Osteoblast (primary cell): Measurements from ENCODE around the gene RBM20. TPM values are rescaled to one million over a fixed set of nuclear protein-coding genes. Genes with fewer than 3 reads are reported as not detected.

ENCODE experiments used
- DNase-seq: peaks from one replicate; pipeline ENCODE4 v3.0.0; 2011; ENCODE audit warnings: low spot score, mixed read lengths; ENCODE audit not compliant: insufficient read length; ENCODE audit errors: missing footprints
- H2AFZ ChIP-seq: 2 replicates; pipeline ENCODE4 v1.6.0; 2011; ENCODE audit warnings: mild to moderate bottlenecking, low read length
- H3K27ac ChIP-seq: 2 replicates; pipeline ENCODE4 v1.5.1; 2011; ENCODE audit warnings: mild to moderate bottlenecking, low read depth, low read length, moderate library complexity
- H3K27me3 ChIP-seq: 2 replicates; pipeline ENCODE4 v1.6.0; 2012; ENCODE audit warnings: mild to moderate bottlenecking, control low read depth, inconsistent platforms, low read length, moderate library complexity; ENCODE audit not compliant: insufficient read depth
- H3K36me3 ChIP-seq: 2 replicates; pipeline ENCODE4 v1.5.1; 2011; ENCODE audit warnings: mild to moderate bottlenecking, low read length, control low read depth, moderate library complexity; ENCODE audit not compliant: insufficient read depth
- H3K4me1 ChIP-seq: 2 replicates; pipeline ENCODE4 v1.5.1; 2011; ENCODE audit warnings: mild to moderate bottlenecking, low read length, control low read depth, moderate library complexity; ENCODE audit not compliant: insufficient read depth
- H3K4me2 ChIP-seq: 2 replicates; pipeline ENCODE4 v1.6.0; 2011; ENCODE audit warnings: mild to moderate bottlenecking, low read length; ENCODE audit not compliant: insufficient read depth
- H3K4me3 ChIP-seq: fragments of 200-600 bp; sonication (generic); 3 replicates; pipeline ENCODE4 v1.5.1; 2012; ENCODE audit warnings: mild to moderate bottlenecking, low read length, inconsistent platforms; ENCODE audit not compliant: insufficient read depth
- H3K79me2 ChIP-seq: 2 replicates; pipeline ENCODE4 v1.6.0; 2012; ENCODE audit warnings: mild to moderate bottlenecking, low read length, control low read depth, inconsistent platforms; ENCODE audit not compliant: insufficient read depth
- H3K9me3 ChIP-seq: 2 replicates; pipeline ENCODE4 v1.5.1; 2011; ENCODE audit warnings: low read depth, low read length, control low read depth
- H4K20me1 ChIP-seq: 2 replicates; pipeline ENCODE4 v1.6.0; 2012; ENCODE audit warnings: mild to moderate bottlenecking, low read length, control low read depth; ENCODE audit not compliant: insufficient read depth
- CTCF ChIP-seq: IDR thresholded peaks from 2 replicates; pipeline ENCODE4 v1.5.1; 2011; ENCODE audit warnings: mild to moderate bottlenecking, low read depth, low read length, moderate library complexity; ENCODE audit errors: extremely low read depth
- small RNA-seq: library from RNA; depleted of rRNA; stranded (forward); fragments of <200 nt; gene quantifications from one replicate; pipeline ENCODE3, GENCODE V24; 2012
- total RNA-seq: library from RNA; depleted of rRNA; stranded (reverse); fragments of >200 nt; gene quantifications from 2 replicates; pipeline ENCODE4 v1.2.3, GENCODE V29; 2012

Gene RBM20
- total RNA-seq, 1 donor, result not detected

- no peak for TF ChIP-seq CTCF
- no peaks in the 10 kb centered on the region for H3K9me3 ChIP-seq
- no peaks in the 10 kb centered on the region for H3K27me3 ChIP-seq
- peaks cover 6% of the 10 kb centered on the region for H3K79me2 ChIP-seq
- H2AFZ ChIP-seq, result no peak overlapping the region
- peak overlapping the region; percentile 4 for H3K27ac ChIP-seq
- no peaks in the 10 kb centered on the region for H4K20me1 ChIP-seq
- H3K4me3 ChIP-seq, result no peak overlapping the region
- H3K4me2 ChIP-seq, result no peak overlapping the region
- peaks cover 13% of the 10 kb centered on the region for H3K4me1 ChIP-seq
- H3K36me3 ChIP-seq, result peaks cover 38% of the 10 kb centered on the region
- no peak for DNase-seq
Observed at GRCh38 chr10:110885932-110886674, 242.0 kb downstream of the RBM20 start.

- no peak overlapping the region for H3K27ac ChIP-seq
- no peak overlapping the region for H3K4me3 ChIP-seq
- peaks cover 9% of the 10 kb centered on the region for H3K4me1 ChIP-seq
- peaks cover 3% of the 10 kb centered on the region for H3K79me2 ChIP-seq
- H3K4me2 ChIP-seq, result no peak overlapping the region
- H4K20me1 ChIP-seq, result no peaks in the 10 kb centered on the region
- TF ChIP-seq CTCF, result no peak
- no peak for DNase-seq
- H3K27me3 ChIP-seq, result no peaks in the 10 kb centered on the region
- no peaks in the 10 kb centered on the region for H3K9me3 ChIP-seq
- no peak overlapping the region for H2AFZ ChIP-seq
- peaks cover 37% of the 10 kb centered on the region for H3K36me3 ChIP-seq
Observed at GRCh38 chr10:110887560-110887959, 243.4 kb downstream of the RBM20 start.

Small RNA genes lying within 50 kb of the gene (small RNA-seq; reads per million reads assigned to genes)
- gene RF00019 (not detected), gene RN7SKP288 (not detected), gene RNA5SP327 (not detected)

Other genes starting within 250 kb of the RBM20 start
- 8.5 and 10.1 TPM in 2 replicates for gene DUSP5, start 146.4 kb upstream of the RBM20 start, total RNA-seq
- 20.0 and 20.3 TPM in 2 replicates for gene SMC3, start 76.6 kb upstream of the RBM20 start, total RNA-seq
- gene PDCD4, start 227.6 kb downstream of the RBM20 start, total RNA-seq, result 63.1 and 73.8 TPM in 2 replicates